A673 (cell line): ENCODE results near the gene LSM3.

Experiments used
- CTCF ChIP-seq: fragments of 300-800, 200-600 bp; sonication (generic); conservative IDR thresholded peaks from 2 replicates; pipeline ENCODE4 v1.5.1; 2017; ENCODE audit warnings: low read depth, mild to moderate bottlenecking, antibody characterized with exemption, low read length, moderate library complexity, mixed read lengths
- EZH2 ChIP-seq: fragments of 200-600 bp; sonication (generic); IDR thresholded peaks from 2 replicates; pipeline ENCODE4 v1.6.1; 2017; ENCODE audit warnings: borderline replicate concordance, low read depth, mild to moderate bottlenecking, mixed read lengths, antibody characterized with exemption, low read length; ENCODE audit not compliant: poor library complexity, severe bottlenecking

- no peak for TF ChIP-seq CTCF
- no peak for TF ChIP-seq EZH2
Measured at GRCh38 chr3:14177580-14178246, 904 bp upstream of the LSM3 start.
